Activated T-cell treated with anti-CD3 and anti-CD28 coated beads, Interleukin-2, amount 50 U/mL, for 48 hours (primary cell): ENCODE results near the gene TBX10.
A peak's percentile ranks its signal among the peaks of the same experiment; 100 is the strongest.
"Not testable (repeated sequence)": the region's sequence is repeated elsewhere in the genome, so short reads cannot be mapped to it uniquely, and the experiment has no call there.

Experiments used
- DNase-seq, 2 experiments: peaks; one replicate each; pipeline ENCODE4 v3.0.0-alpha.2; 2020

The TBX10 gene

DNA sequence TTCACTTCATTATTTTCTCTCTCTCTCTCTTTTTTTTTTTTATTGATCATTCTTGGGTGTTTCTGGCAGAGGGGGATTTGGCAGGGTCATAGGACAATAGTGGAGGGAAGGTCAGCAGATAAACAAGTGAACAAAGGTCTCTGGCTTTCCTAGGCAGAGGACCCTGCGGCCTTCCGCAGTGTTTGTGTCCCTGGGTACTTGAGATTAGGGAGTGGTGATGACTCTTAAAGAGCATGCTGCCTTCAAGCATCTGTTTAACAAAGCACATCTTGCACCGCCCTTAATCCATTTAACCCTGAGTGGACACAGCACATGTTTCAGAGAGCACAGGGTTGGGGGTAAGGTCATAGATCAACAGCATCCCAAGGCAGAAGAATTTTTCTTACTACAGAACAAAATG lies 42.1 kb downstream of the TBX10 start:
- DNase-seq = not testable (repeated sequence)

DNA sequence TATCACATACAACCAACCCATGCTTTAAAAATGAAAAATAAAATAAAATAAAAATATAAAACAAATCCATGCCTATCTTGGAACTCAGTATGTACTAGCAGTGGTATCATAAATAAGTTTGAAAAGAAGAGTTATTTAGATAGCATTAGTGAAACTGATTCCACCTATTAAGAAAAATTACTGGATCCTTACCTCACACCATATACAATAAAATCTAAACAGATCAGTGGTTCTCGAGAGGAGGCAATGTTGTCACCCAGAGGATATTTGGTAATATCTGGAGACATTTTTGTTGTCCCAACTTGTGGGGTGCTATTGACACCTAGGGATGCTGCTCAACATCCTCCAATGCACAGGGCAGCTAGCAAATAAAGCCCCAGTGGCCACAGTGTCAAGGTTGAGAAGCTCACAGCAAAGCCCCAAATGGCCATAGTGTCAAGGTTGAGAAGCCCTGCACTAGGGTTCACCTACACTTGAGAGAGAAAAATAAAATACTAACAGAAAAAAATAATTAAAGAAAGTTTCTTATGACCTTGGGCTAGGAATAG lies 42.7 kb downstream of the TBX10 start:
- no peak for DNase-seq

GRCh38 chr11:67594480-67594879 lies 45.1 kb downstream of the TBX10 start:
- DNase-seq = no peak

DNA sequence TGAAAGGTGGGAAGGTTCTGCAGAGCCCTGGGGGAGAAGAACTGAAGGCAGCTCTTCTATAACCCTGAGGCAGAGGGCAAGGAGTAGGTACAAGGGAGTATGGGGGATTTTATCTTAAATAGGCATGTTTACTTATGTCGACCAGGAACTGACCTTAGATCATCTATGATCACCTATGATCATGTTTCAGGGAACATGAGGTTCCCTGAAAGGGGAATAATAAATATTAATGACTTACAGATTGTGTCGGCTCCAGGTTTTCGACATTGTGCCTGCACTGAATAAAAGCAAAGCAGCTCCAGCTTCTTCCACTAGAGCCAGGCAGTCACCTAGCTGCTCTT lies 46.0 kb downstream of the TBX10 start:
- DNase-seq = no peak

DNA sequence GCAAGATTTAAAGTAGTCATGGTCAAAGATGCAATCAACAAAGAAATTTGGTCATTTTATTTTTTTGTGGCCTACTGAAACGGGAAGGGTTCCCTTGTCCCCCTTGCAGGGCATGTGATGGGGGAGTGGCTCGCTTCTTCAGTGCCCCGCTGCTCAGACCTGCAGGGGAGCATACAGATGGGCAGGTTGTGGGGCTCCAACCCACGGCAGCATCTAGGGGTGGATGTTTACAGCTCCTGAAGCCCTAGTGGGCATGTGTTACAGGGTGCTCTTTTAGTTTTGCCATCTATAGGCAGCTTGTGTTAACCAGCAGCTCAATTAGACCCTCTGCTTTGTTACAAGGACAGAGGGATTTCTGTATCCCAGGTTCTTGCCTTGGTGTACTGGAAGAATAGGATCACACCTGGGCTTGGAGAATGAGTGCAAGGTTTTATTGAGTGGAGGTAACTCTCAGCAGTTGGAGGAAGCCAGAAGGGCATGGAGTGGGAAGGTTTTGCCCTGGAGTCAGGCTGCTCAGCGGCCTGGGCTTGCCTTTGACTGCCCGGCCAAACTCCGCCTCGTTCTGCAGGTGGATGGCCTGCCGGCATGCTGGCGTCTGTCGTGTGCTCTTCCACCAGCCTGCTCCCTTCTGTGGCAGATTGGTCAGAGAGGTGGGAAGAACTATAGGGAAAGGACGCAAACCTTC lies 46.5 kb downstream of the TBX10 start:
- no peak for DNase-seq

- not testable (repeated sequence) for DNase-seq
Observed at GRCh38 chr11:67588899-67589415, 50.6 kb downstream of the TBX10 start.

DNA sequence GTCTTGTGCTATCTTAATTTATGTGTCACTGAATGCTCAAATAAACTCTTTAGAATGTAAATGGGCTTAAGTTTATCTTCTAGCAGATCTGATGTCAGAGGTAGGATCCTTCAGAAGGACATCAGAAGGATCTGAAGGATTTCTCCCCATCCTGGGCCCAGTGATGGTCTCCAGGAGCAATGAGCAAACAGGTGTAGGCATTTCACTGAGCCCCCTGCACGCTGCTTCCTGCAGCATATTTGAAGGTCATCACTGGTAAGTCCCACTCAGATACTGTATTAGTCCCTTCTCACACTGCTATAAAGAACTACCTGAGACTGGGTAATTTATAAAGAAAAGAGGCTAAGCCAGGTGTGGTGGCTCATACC lies 51.4 kb downstream of the TBX10 start:
- no peak for DNase-seq

DNA sequence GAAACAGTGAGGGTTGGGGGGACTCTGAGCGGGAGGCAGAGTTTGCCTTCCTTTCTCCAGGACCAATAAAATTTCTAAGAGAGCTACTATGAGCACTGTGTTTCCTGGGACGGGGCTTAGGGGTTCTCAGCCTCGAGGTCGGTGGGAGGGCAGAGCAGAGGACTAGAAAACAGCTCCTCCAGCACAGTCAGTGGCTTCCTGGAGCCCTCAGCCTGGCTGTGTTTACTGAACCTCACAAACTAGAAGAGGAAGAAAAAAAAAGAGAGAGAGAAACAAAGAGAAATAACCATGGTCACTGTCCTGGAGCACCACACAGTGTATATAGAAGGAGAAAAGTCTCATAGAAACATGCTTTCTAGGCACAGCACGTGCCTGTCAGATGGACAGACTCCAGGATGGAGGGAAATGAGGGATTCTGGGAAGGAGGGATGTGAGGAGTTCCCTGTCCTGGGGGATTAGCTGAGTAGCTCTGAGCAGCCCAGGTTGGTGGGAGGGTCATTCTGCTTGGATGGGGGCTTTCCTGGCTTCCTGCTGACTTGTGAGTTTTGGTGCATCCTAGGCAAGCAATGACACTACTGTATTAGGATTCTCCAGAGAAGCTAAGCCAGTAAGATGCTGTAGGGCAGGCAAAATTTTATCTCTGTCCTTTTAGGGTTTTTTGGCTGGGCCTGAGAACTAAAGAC lies 52.9 kb downstream of the TBX10 start:
- no peak for DNase-seq

GRCh38 chr11:67585911-67586310 lies 53.7 kb downstream of the TBX10 start:
- no peak for DNase-seq

GRCh38 chr11:67584881-67585873 lies 54.4 kb downstream of the TBX10 start:
- DNase-seq = no peak

DNA sequence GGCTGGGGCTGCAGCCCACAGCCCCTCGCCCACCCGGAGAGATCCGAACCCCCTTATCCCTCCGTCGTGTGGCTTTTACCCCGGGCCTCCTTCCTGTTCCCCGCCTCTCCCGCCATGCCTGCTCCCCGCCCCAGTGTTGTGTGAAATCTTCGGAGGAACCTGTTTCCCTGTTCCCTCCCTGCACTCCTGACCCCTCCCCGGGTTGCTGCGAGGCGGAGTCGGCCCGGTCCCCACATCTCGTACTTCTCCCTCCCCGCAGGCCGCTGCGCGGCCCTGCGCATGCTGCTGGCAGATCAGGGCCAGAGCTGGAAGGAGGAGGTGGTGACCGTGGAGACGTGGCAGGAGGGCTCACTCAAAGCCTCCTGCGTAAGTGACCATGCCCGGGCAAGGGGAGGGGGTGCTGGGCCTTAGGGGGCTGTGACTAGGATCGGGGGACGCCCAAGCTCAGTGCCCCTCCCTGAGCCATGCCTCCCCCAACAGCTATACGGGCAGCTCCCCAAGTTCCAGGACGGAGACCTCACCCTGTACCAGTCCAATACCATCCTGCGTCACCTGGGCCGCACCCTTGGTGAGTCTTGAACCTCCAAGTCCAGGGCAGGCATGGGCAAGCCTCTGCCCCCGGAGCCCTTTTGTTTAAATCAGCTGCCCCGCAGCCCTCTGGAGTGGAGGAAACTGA lies 55.2 kb downstream of the TBX10 start:
- DNase-seq = peak; percentile 47 to 60

GRCh38 chr11:67583247-67584204 lies 56.0 kb downstream of the TBX10 start, which contains the start of gene GSTP1:
TSS of gene GSTP1 (plus strand) at chr11:67583812. CDS start at chr11:67583844, 32 bp downstream.
- DNase-seq = peak; percentile 87 to 89

- DNase-seq = no peak
Observed at GRCh38 chr11:67582011-67582410, 57.6 kb downstream of the TBX10 start.

DNA sequence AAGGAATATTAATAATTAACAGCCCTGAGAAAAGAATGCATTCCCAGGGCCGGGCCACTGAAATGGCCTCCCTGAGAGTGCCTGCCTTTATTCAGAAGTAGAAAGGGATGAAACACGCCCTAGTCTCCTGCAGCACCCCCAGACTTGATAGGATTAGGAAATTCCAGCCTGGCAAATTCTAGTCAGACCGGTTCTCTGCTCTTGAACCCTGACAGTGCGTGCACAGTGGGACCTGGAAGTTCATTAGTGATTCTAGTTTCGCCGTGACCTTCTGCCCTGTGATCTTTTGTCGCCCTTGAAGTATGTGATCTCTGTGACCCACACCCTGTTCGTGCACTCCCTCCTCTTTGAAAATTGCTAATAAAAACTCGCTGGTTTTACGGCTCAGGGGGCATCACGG lies 58.1 kb downstream of the TBX10 start:
- DNase-seq = no peak
